CD4-positive, alpha-beta memory T cell (primary cell): Measurements from ENCODE around the gene GTF2H4. TPM values are rescaled to one million over a fixed set of nuclear protein-coding genes. Genes with fewer than 3 reads are reported as not detected.
"Not testable (repeated sequence)": the region's sequence is repeated elsewhere in the genome, so short reads cannot be mapped to it uniquely, and the experiment has no call there.

ENCODE experiments used
- CTCF ChIA-PET: fragments of 350-600 bp; sonication (Branson Sonifier 250); formaldehyde crosslinking; loops from one replicate; lab custom pipeline; 2021; ENCODE audit warnings: inconsistent platforms; ENCODE audit not compliant: partially characterized antibody; lab: Charles Lee
- POLR2A ChIA-PET: fragments of 350-600 bp; sonication (Branson Sonifier 250); formaldehyde crosslinking; loops from one replicate; lab custom pipeline; 2021; ENCODE audit not compliant: partially characterized antibody; lab: Charles Lee
- DNase-seq, 5 donors: peaks; one replicate each; pipeline versions ENCODE4 v3.0.0 to v3.0.0-alpha.2; 2020 to 2022; ENCODE audit warnings: mixed read lengths in 1 of 5
- H3K27ac ChIP-seq: one replicate; pipeline ENCODE4 v1.7.0; 2013; ENCODE audit warnings: low read depth, low read length
- H3K27me3 ChIP-seq: 2 replicates; pipeline ENCODE4 v1.7.0; 2013; ENCODE audit warnings: mild to moderate bottlenecking, low read length, moderate library complexity; ENCODE audit not compliant: insufficient read depth
- H3K36me3 ChIP-seq: 2 replicates; pipeline ENCODE4 v1.7.0; 2013; ENCODE audit warnings: mild to moderate bottlenecking, low read length, moderate library complexity; ENCODE audit not compliant: insufficient read depth
- H3K4me1 ChIP-seq: 2 replicates; pipeline ENCODE4 v1.7.0; 2013; ENCODE audit warnings: mild to moderate bottlenecking, low read length, moderate library complexity; ENCODE audit not compliant: insufficient read depth
- H3K4me3 ChIP-seq, 2 donors: one replicate each; pipeline ENCODE4 v1.7.0; 2013; ENCODE audit warnings: low read length in 2 of 2, mild to moderate bottlenecking in 1 of 2
- H3K9me3 ChIP-seq, 2 donors: one replicate each; pipeline ENCODE4 v1.7.0; 2013; ENCODE audit warnings: low read length in 2 of 2, control low read depth in 1 of 2; ENCODE audit not compliant: control insufficient read depth in 1 of 2
- H3K27ac Mint-ChIP-seq, 7 donors: one replicate each; pipeline ENCODE4 v1.8.0; 2020 to 2021; ENCODE audit warnings: mixed read lengths in 7 of 7, mild to moderate bottlenecking in 6 of 7, inconsistent platforms in 3 of 7, moderate library complexity in 3 of 7
- H3K27me3 Mint-ChIP-seq, 2 donors: one replicate each; pipeline ENCODE4 v1.8.0; 2020 to 2021; ENCODE audit warnings: mixed read lengths in 2 of 2
- H3K36me3 Mint-ChIP-seq, 2 donors: one replicate each; pipeline ENCODE4 v1.8.0; 2020 to 2021; ENCODE audit warnings: mixed read lengths in 2 of 2, inconsistent platforms in 1 of 2, mild to moderate bottlenecking in 1 of 2
- H3K4me1 Mint-ChIP-seq, 4 donors: one replicate each; pipeline ENCODE4 v1.8.0; 2020 to 2021; ENCODE audit warnings: mixed read lengths in 4 of 4, mild to moderate bottlenecking in 1 of 4
- H3K4me3 Mint-ChIP-seq, 8 donors: one replicate each; pipeline ENCODE4 v1.8.0; 2020 to 2021; ENCODE audit warnings: mixed read lengths in 8 of 8, mild to moderate bottlenecking in 7 of 8, moderate library complexity in 6 of 8, inconsistent platforms in 3 of 8
- H3K9me3 Mint-ChIP-seq, 8 donors: one replicate each; pipeline ENCODE4 v1.8.0; 2020 to 2021; ENCODE audit warnings: mixed read lengths in 8 of 8, mild to moderate bottlenecking in 5 of 8, inconsistent platforms in 3 of 8, moderate library complexity in 1 of 8
- intact Hi-C: fragments of 100-400 bp; cut with micrococcal nuclease; formaldehyde crosslinking; loops from one replicate; pipeline ENCODE4 v1.15.1; 2023
- polyA plus RNA-seq, 2 donors: library from polyadenylated mRNA; unstranded; fragments of 300-500 nt; fragmentation: Illumina TruSeq; gene quantifications; one replicate each; pipeline ENCODE4 v1.2.3, GENCODE V29; 2021
- total RNA-seq, 2 experiments: library from RNA; stranded (reverse); gene quantifications; one replicate each; pipeline ENCODE4 v1.2.3, GENCODE V29; 2021

Gene GTF2H4
- total and polyA plus RNA-seq, 4 experiments from 2014 or later: 3.7 to 39.7 (median 23.0) TPM

GRCh38 chr6:30896541-30896940 is 11.5 kb upstream of the GTF2H4 start:
- Mint-ChIP-seq H3K4me3 (no peak overlapping the region), H3K4me1 (no peaks in the 10 kb centered on the region), H3K9me3 (no peaks in the 10 kb centered on the region), H3K36me3 (peaks cover 7 to 14% of the 10 kb centered on the region in 2 donors), H3K27me3 (no peaks in the 10 kb centered on the region), H3K27ac (no peak overlapping the region)
- no peak overlapping the region for H3K27ac ChIP-seq
- POLR2A ChIA-PET: no interaction called here
- no peaks in the 10 kb centered on the region for H3K36me3 ChIP-seq
- DNase-seq: no peak
- H3K4me3 ChIP-seq: no peak overlapping the region
- no peaks in the 10 kb centered on the region for H3K4me1 ChIP-seq
- H3K9me3 ChIP-seq: no peaks in the 10 kb centered on the region
- H3K27me3 ChIP-seq: no peaks in the 10 kb centered on the region
- CTCF ChIA-PET: interaction anchor here (1.1 to 1.3 kb wide), 2 partner anchors 18 to 74 kb away, joined by 3 to 4 read pairs; no protein-coding TSS in a partner anchor
- intact Hi-C loops: no loop called here

DNA sequence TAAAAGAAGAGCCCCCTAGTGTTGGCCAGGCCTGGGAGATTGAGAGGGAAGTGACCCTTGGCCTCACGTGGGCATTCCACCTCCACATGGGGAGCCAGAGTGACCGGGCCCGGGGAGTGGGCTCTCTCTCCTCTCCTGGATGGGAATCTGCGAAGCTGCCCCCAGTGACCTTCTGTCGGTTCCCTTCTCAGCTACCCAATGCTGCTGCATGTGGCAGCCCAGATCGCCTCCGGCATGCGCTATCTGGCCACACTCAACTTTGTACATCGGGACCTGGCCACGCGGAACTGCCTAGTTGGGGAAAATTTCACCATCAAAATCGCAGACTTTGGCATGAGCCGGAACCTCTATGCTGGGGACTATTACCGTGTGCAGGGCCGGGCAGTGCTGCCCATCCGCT is 10.1 kb upstream of the GTF2H4 start:
- H3K27ac Mint-ChIP-seq: no peak overlapping the region
- intact Hi-C loops: no loop called here
- H3K9me3 Mint-ChIP-seq: no peaks in the 10 kb centered on the region
- Histone ChIP-seq H3K27me3 (no peaks in the 10 kb centered on the region), H3K27ac (no peak overlapping the region), H3K4me3 (no peak overlapping the region), H3K4me1 (no peaks in the 10 kb centered on the region), H3K36me3 (no peaks in the 10 kb centered on the region), H3K9me3 (no peaks in the 10 kb centered on the region)
- CTCF ChIA-PET: no interaction called here
- no peak for DNase-seq
- no peak overlapping the region for H3K4me3 Mint-ChIP-seq
- H3K4me1 Mint-ChIP-seq: no peaks in the 10 kb centered on the region
- H3K27me3 Mint-ChIP-seq: no peaks in the 10 kb centered on the region
- POLR2A ChIA-PET: no interaction called here
- H3K36me3 Mint-ChIP-seq: peaks cover 7 to 14% of the 10 kb centered on the region in 2 donors

DNA sequence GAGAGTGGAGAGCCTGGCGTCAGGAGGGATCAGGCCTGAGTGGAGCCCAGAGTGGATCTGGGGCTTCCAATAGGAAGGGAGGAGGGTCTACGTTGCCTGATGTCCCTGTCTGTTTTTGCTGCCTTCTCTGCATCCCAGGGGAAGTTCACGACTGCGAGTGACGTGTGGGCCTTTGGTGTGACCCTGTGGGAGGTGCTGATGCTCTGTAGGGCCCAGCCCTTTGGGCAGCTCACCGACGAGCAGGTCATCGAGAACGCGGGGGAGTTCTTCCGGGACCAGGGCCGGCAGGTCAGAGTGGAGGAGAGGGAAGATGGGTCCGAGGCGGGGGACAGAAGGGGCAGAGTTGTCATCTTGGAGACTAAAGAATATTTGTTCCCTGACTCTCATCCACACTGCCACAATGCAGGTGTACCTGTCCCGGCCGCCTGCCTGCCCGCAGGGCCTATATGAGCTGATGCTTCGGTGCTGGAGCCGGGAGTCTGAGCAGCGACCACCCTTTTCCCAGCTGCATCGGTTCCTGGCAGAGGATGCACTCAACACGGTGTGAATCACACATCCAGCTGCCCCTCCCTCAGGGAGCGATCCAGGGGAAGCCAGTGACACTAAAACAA is 9.2 kb upstream of the GTF2H4 start:
- no peak overlapping the region for H3K4me3 Mint-ChIP-seq

DNA sequence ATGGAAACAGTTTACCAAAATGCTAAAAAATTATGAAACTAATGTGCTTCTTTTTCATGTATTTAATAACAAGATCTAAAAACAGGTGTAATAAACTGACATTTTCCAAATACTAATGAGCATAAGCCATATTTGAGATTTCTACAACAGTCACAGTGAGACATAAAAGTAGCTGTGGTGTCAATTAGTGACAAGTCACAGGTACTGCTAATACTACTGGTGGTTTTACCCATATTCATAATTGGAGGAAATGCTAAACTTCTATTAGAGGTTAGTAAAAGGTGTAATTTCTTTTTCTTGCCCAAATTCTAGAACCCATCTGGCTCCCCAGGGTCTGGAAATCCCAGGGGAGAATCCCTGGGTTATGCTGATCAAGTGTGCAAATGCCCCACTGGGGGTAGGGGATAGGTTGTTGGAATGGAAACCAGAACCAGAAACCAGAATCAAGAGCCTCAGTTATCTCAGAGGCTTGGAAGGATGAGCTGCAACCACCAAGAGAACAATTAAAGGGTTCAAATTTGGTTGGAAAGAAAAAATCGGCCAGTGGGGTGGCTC is 7.1 kb upstream of the GTF2H4 start:
- no peaks in the 10 kb centered on the region for H3K4me1 ChIP-seq
- H3K27ac Mint-ChIP-seq: no peak overlapping the region
- no peaks in the 10 kb centered on the region for H3K27me3 ChIP-seq
- ChIA-PET POLR2A (no interaction called here), CTCF (no interaction called here)
- no peaks in the 10 kb centered on the region for H3K9me3 Mint-ChIP-seq
- H3K9me3 ChIP-seq: no peaks in the 10 kb centered on the region
- no peaks in the 10 kb centered on the region for H3K36me3 ChIP-seq
- no peak overlapping the region for H3K27ac ChIP-seq
- H3K4me3 Mint-ChIP-seq: no peak overlapping the region
- H3K4me3 ChIP-seq: no peak overlapping the region
- no peaks in the 10 kb centered on the region for H3K27me3 Mint-ChIP-seq
- intact Hi-C loops: loop anchor here (10.0 kb wide), 1 partner anchor 346 kb away; the partner anchor contains the start of genes GNL1 and PRR3
- no peak for DNase-seq
- no peaks in the 10 kb centered on the region for H3K4me1 Mint-ChIP-seq
- peaks cover 0 to 8% of the 10 kb centered on the region in 2 donors for H3K36me3 Mint-ChIP-seq

More for the DNA sequence above, 9.2 kb upstream of the GTF2H4 start:
- no peak for DNase-seq
- ChIA-PET POLR2A (interaction anchor here (0.7 to 1.5 kb wide), 2 partner anchors 9 kb away, joined by 3 to 4 read pairs; partner anchors contain the start of gene GTF2H4), CTCF (no interaction called here)
- Histone ChIP-seq H3K4me3 (no peak overlapping the region), H3K27ac (no peak overlapping the region), H3K36me3 (no peaks in the 10 kb centered on the region), H3K4me1 (no peaks in the 10 kb centered on the region), H3K27me3 (no peaks in the 10 kb centered on the region), H3K9me3 (no peaks in the 10 kb centered on the region)
- Mint-ChIP-seq H3K9me3 (no peaks in the 10 kb centered on the region), H3K4me1 (no peaks in the 10 kb centered on the region), H3K27me3 (no peaks in the 10 kb centered on the region), H3K36me3 (peaks cover 7 to 14% of the 10 kb centered on the region in 2 donors), H3K27ac (peak overlapping the region in 1 of 7 donors; percentile 43)
- intact Hi-C loops: no loop called here

DNA sequence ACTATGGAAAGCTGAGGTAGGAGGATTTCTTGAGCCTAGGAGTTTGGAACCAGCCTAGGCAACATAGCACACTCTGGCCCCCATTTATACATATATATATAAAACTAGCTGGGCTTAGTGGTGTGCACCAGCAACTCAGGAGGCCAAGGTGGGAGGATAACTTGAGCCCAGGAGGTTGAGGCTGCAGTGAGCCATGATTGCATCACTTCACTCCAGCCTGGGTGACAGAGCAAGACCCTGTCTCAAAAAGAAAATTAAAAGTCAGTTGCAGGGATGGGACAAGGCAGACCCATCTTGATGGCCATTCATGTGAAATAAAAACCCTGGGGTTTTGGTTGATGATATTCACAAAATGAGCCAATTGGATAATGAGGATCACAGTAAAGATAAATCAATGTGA is 6.6 kb upstream of the GTF2H4 start:
- ChIA-PET POLR2A (no interaction called here), CTCF (interaction anchor here (0.9 kb wide), 1 partner anchor 9 kb away, joined by 3 read pairs; no protein-coding TSS in a partner anchor)
- Histone ChIP-seq H3K36me3 (no peaks in the 10 kb centered on the region), H3K4me1 (no peaks in the 10 kb centered on the region), H3K4me3 (no peak overlapping the region), H3K27me3 (no peaks in the 10 kb centered on the region), H3K9me3 (no peaks in the 10 kb centered on the region), H3K27ac (no peak overlapping the region)
- Mint-ChIP-seq H3K27me3 (no peaks in the 10 kb centered on the region), H3K36me3 (peaks cover 0 to 8% of the 10 kb centered on the region in 2 donors), H3K4me3 (no peak overlapping the region), H3K4me1 (no peaks in the 10 kb centered on the region), H3K27ac (no peak overlapping the region), H3K9me3 (no peaks in the 10 kb centered on the region)
- no peak for DNase-seq
- intact Hi-C loops: loop anchor here (10.0 kb wide), 1 partner anchor 347 kb away; the partner anchor contains the start of genes GNL1 and PRR3

DNA sequence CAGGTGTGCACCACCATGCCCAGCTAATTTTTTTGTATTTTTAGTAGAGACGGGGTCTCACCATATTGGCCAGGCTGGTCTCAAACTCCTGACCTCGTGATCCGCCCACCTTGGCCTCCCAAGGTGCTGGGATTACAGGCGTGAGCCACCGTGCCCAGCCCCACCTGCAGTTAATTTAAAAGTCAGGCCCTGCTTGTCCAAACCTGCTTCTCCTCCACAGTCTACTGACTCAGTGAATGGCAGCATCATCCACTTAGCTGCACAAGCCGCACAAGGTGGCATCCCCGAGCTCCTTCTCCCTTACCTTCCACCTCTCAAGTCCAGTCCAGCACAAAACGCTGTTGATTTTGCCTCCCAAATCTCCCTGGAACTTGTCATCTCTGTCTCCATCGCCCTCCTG is 5.8 kb upstream of the GTF2H4 start:
- DNase-seq, H3K27me3 Mint-ChIP-seq, H3K36me3 ChIP-seq, H3K4me3 ChIP-seq, H3K4me1 ChIP-seq, POLR2A ChIA-PET, H3K9me3 ChIP-seq, H3K4me1 Mint-ChIP-seq, H3K9me3 Mint-ChIP-seq, H3K27me3 ChIP-seq, H3K27ac ChIP-seq, H3K36me3 Mint-ChIP-seq, H3K4me3 Mint-ChIP-seq: not testable (repeated sequence)
- peak overlapping the region in 1 of 7 donors; percentile 12 for H3K27ac Mint-ChIP-seq
- CTCF ChIA-PET: interaction anchor here (0.9 kb wide), 1 partner anchor 9 kb away, joined by 3 read pairs; no protein-coding TSS in a partner anchor
- intact Hi-C loops: loop anchor here (10.0 kb wide), 1 partner anchor 347 kb away; the partner anchor contains the start of genes GNL1 and PRR3

DNA sequence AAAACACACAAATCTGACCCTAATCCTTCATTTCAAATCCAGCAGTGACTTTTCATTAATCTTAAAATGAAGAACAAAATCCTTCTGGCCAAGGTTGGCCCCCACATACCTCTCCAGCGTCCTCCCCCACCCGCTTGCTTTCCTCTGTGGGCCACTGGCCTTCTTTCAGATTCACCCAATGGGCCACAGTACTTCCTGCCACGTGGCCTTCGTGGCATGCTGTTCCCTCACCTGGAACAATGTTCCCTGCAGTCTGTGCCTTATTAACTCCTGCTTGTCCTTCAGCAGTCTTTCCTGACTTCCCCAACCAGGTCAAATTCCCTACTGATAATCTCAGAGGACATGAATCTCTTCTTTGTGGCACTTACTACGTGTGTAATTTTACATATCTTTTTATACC is 5.3 kb upstream of the GTF2H4 start:
- Mint-ChIP-seq H3K27ac (peak overlapping the region in 1 of 7 donors; percentile 12), H3K27me3 (no peaks in the 10 kb centered on the region), H3K4me3 (no peak overlapping the region), H3K4me1 (peaks cover 2 to 8% (median 3%) of the 10 kb centered on the region in 4 donors), H3K36me3 (peaks cover 0 to 4% of the 10 kb centered on the region in 2 donors), H3K9me3 (no peaks in the 10 kb centered on the region)
- Histone ChIP-seq H3K27me3 (no peaks in the 10 kb centered on the region), H3K27ac (no peak overlapping the region), H3K4me3 (no peak overlapping the region), H3K4me1 (peaks cover 5% of the 10 kb centered on the region), H3K36me3 (no peaks in the 10 kb centered on the region), H3K9me3 (no peaks in the 10 kb centered on the region)
- intact Hi-C loops: loop anchor here (10.0 kb wide), 1 partner anchor 348 kb away; the partner anchor contains the start of genes GNL1 and PRR3
- DNase-seq: no peak
- POLR2A ChIA-PET: no interaction called here
- CTCF ChIA-PET: no interaction called here
